A673 (cell line): ENCODE results near the gene VAT1.

Experiments used
- CTCF ChIP-seq: fragments of 300-800, 200-600 bp; sonication (generic); conservative IDR thresholded peaks from 2 replicates; pipeline ENCODE4 v1.5.1; 2017; ENCODE audit warnings: low read depth, mild to moderate bottlenecking, antibody characterized with exemption, low read length, moderate library complexity, mixed read lengths
- EZH2 ChIP-seq: fragments of 200-600 bp; sonication (generic); IDR thresholded peaks from 2 replicates; pipeline ENCODE4 v1.6.1; 2017; ENCODE audit warnings: borderline replicate concordance, low read depth, mild to moderate bottlenecking, mixed read lengths, antibody characterized with exemption, low read length; ENCODE audit not compliant: poor library complexity, severe bottlenecking

DNA sequence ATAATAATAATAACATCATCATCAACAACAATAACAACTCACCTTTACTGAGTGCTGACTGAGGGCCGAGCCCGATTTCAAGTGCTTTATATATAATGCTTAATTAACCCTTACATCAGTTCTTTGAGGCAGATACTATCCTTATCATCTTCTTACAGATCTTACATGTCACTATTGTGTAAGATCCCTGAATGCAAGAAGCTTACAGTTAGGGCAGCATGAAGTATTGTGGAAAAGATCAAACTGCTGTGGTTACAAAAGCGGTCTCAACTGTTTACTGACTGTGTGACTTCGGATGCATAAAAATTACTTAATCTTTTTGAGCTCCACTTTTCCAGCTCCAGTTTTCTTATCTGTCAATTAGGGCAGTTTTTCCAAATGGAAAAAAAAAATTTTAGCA lies 3.3 kb downstream of the VAT1 start:
- TF ChIP-seq EZH2 (no peak), CTCF (no peak)
